ENCODE results near the gene TNS3.
"Not testable (repeated sequence)": the region's sequence is repeated elsewhere in the genome, so short reads cannot be mapped to it uniquely, and the experiment has no call there.

Gene TNS3

GRCh38 chr7:47264021-47264651 lies 317.8 kb downstream of the TNS3 start:
- DNase-seq: no peak

GRCh38 chr7:47262881-47263280 lies 319.0 kb downstream of the TNS3 start:
- no peak for DNase-seq

GRCh38 chr7:47262160-47262559 lies 319.8 kb downstream of the TNS3 start:
- DNase-seq: not testable (repeated sequence)

GRCh38 chr7:47260270-47260669 lies 321.6 kb downstream of the TNS3 start:
- no peak for DNase-seq

GRCh38 chr7:47259682-47260081 lies 322.2 kb downstream of the TNS3 start:
- DNase-seq: no peak

- DNase-seq: no peak
Observed at GRCh38 chr7:47258798-47259197, 323.1 kb downstream of the TNS3 start.

GRCh38 chr7:47256016-47256415 lies 325.9 kb downstream of the TNS3 start:
- DNase-seq: no peak

GRCh38 chr7:47255441-47255840 lies 326.5 kb downstream of the TNS3 start:
- no peak for DNase-seq

- no peak for DNase-seq
Observed at GRCh38 chr7:47255007-47255406, 326.9 kb downstream of the TNS3 start.

- peak; percentile 20 for DNase-seq
Observed at GRCh38 chr7:47254081-47254977, 327.6 kb downstream of the TNS3 start.

- no peak for DNase-seq
Observed at GRCh38 chr7:47253650-47254080, 328.2 kb downstream of the TNS3 start.

GRCh38 chr7:47252675-47253074 lies 329.2 kb downstream of the TNS3 start:
- no peak for DNase-seq

GRCh38 chr7:47249361-47249760 lies 332.6 kb downstream of the TNS3 start:
- no peak for DNase-seq

- no peak for DNase-seq
Observed at GRCh38 chr7:47248797-47249196, 333.1 kb downstream of the TNS3 start.

- DNase-seq: no peak
Observed at GRCh38 chr7:47247132-47247531, 334.8 kb downstream of the TNS3 start.

GRCh38 chr7:47244692-47245091 lies 337.2 kb downstream of the TNS3 start:
- DNase-seq: no peak

GRCh38 chr7:47241112-47242065 lies 340.5 kb downstream of the TNS3 start:
- DNase-seq: no peak

GRCh38 chr7:47239931-47240421 lies 341.9 kb downstream of the TNS3 start:
- no peak for DNase-seq

- no peak for DNase-seq
Observed at GRCh38 chr7:47239034-47239433, 342.9 kb downstream of the TNS3 start.

- DNase-seq: no peak
Observed at GRCh38 chr7:47236480-47237129, 345.3 kb downstream of the TNS3 start.

GRCh38 chr7:47233996-47234395 lies 347.9 kb downstream of the TNS3 start:
- no peak for DNase-seq

- DNase-seq: no peak
Observed at GRCh38 chr7:47232751-47233412, 349.0 kb downstream of the TNS3 start.

Measured in stimulated activated CD4-positive, alpha-beta T cell treated with anti-CD3 and anti-CD28 coated beads, Interleukin-4, amount 100 ng/mL, for 24 hours (primary cell).